RWPE2 (cell line): ENCODE data around the gene MRTFA.

Experiments used
- ATAC-seq: fragments of 200-7000 bp; cut with Tn5 transposase; 3 replicates; pipeline ENCODE4 v1.9.1; 2021; ENCODE audit warnings: low read depth
- DNase-seq: peaks from one replicate; pipeline ENCODE4 v3.0.0-alpha.2; 2020; ENCODE audit warnings: low spot score
- H3K27ac ChIP-seq: fragments of 450-650 bp; 2 replicates; pipeline ENCODE4 v1.5.1; 2017; ENCODE audit warnings: mild to moderate bottlenecking; ENCODE audit not compliant: poor library complexity, severe bottlenecking
- H3K27me3 ChIP-seq: fragments of 250-450 bp; sonication (Bioruptor Pico); 2 replicates; pipeline ENCODE4 v1.5.1; 2021; ENCODE audit warnings: mild to moderate bottlenecking, moderate library complexity; ENCODE audit not compliant: insufficient read depth, poor library complexity, severe bottlenecking
- H3K36me3 ChIP-seq: fragments of 250-450 bp; sonication (Bioruptor Pico); 2 replicates; pipeline ENCODE4 v1.5.1; 2020; ENCODE audit warnings: low read depth, mild to moderate bottlenecking, moderate library complexity
- H3K4me1 ChIP-seq: fragments of 250-450 bp; sonication (Bioruptor Pico); 2 replicates; pipeline ENCODE4 v1.5.1; 2021; ENCODE audit warnings: mild to moderate bottlenecking, moderate library complexity; ENCODE audit not compliant: insufficient read depth, poor library complexity, severe bottlenecking
- H3K4me3 ChIP-seq: fragments of 250-450 bp; sonication (Bioruptor Pico); 2 replicates; pipeline ENCODE4 v1.5.1; 2021; ENCODE audit warnings: mild to moderate bottlenecking, moderate library complexity; ENCODE audit not compliant: severe bottlenecking
- H3K9me3 ChIP-seq: fragments of 250-450 bp; sonication (Bioruptor Pico); 2 replicates; pipeline ENCODE4 v1.5.1; 2021; ENCODE audit warnings: mild to moderate bottlenecking, moderate library complexity; ENCODE audit not compliant: severe bottlenecking
- CTCF ChIP-seq: fragments of 450-650 bp; IDR thresholded peaks from one replicate; pipeline ENCODE4 v1.5.1; 2017; ENCODE audit warnings: mild to moderate bottlenecking, moderate library complexity; ENCODE audit not compliant: poor library complexity, severe bottlenecking

MRTFA gene

DNA sequence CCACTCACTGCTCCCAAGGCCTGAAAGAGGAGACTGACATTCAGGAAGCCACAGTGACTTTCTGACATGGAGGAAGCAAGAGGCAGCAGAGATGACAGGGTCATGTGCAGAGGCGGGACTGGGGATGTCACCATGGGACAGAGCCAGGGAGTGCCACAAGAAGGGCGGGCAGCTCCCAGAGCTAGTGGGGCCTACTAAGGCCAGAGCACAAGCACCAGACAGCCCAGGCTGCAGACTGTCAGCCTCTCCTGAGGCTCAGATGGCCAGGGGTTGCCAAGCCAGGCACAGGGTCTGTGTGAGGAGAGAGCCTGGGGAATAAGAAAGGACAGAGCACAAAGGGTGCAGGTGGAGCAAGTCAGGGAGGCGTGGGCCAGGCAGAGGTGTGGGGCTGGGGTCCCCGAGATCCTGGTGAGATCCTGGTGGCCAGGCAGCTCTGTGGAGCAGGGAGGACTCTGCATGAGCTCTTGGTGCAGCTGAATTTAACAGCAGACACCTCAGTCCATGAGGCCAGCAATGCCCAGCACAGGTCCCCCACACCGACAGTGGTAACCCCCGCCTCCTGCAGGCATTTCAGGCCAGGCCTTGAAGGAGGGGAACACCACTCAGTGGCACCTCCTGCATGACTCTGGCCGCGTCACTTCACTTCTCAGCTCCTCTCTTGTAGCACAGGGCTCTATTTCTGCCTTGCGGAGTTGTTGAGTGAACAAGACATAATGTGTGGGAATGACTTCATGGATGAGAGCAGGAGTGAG lies 213.8 kb downstream of the MRTFA start:
- no peak overlapping the region for H3K27ac ChIP-seq
- no peaks in the 10 kb centered on the region for H3K9me3 ChIP-seq
- peaks cover 73% of the 10 kb centered on the region for H3K36me3 ChIP-seq
- no peaks in the 10 kb centered on the region for H3K4me1 ChIP-seq
- H3K4me3 ChIP-seq, result no peak overlapping the region
- ATAC-seq (no peak), DNase-seq (no peak)
- H3K27me3 ChIP-seq, result no peaks in the 10 kb centered on the region
- TF ChIP-seq CTCF, result no peak

DNA sequence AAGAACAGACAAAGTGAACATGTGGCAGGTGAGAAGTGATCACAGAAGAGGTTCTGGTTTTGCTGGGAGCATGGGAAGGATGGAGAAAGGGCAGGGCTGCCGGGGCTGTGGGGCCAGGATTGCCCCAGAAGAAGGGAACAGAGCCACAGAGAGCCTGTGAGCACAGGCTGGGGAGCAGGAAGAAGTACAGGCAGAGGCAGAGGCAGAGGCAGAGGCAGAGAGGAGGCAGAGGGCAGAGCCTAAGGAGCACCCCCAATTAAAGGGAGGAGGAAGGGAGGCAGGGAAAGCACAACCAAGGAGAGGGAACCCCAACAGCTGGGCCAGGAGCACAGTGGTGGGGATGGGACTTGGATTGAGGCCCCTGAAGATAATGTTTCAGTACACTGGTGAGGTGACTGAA lies 214.6 kb downstream of the MRTFA start:
- Histone ChIP-seq H3K27me3 (no peaks in the 10 kb centered on the region), H3K4me3 (no peak overlapping the region), H3K9me3 (no peaks in the 10 kb centered on the region), H3K27ac (no peak overlapping the region), H3K36me3 (peaks cover 69% of the 10 kb centered on the region), H3K4me1 (no peaks in the 10 kb centered on the region)
- no peak for TF ChIP-seq CTCF
- no peak for ATAC-seq
- DNase-seq, result no peak

- no peak for TF ChIP-seq CTCF
- Histone ChIP-seq H3K4me3 (no peak overlapping the region), H3K36me3 (peaks cover 70% of the 10 kb centered on the region), H3K27ac (no peak overlapping the region), H3K27me3 (no peaks in the 10 kb centered on the region), H3K9me3 (no peaks in the 10 kb centered on the region), H3K4me1 (no peaks in the 10 kb centered on the region)
- DNase-seq (no peak), ATAC-seq (no peak)
Observed at GRCh38 chr22:40421082-40421350, 215.5 kb downstream of the MRTFA start.

- H3K9me3 ChIP-seq, result no peaks in the 10 kb centered on the region
- H3K4me1 ChIP-seq, result no peaks in the 10 kb centered on the region
- H3K27ac ChIP-seq, result no peak overlapping the region
- peaks cover 68% of the 10 kb centered on the region for H3K36me3 ChIP-seq
- no peak for DNase-seq
- no peaks in the 10 kb centered on the region for H3K27me3 ChIP-seq
- TF ChIP-seq CTCF, result no peak
- ATAC-seq, result no peak
- no peak overlapping the region for H3K4me3 ChIP-seq
Observed at GRCh38 chr22:40420341-40421081, 216.0 kb downstream of the MRTFA start.

- Histone ChIP-seq H3K36me3 (peaks cover 60% of the 10 kb centered on the region), H3K4me3 (no peak overlapping the region), H3K9me3 (no peaks in the 10 kb centered on the region), H3K27ac (no peak overlapping the region), H3K4me1 (no peaks in the 10 kb centered on the region), H3K27me3 (no peaks in the 10 kb centered on the region)
- DNase-seq, result no peak
- TF ChIP-seq CTCF, result no peak
- no peak for ATAC-seq
Observed at GRCh38 chr22:40419718-40420117, 216.8 kb downstream of the MRTFA start.
